COLO668 (cell line): ENCODE measurements around the gene ASXL2.

Source experiments
- DNase-seq: peaks from one replicate; lab custom pipeline; 2025; ENCODE audit not compliant: unreplicated experiment; lab: John Stamatoyannopoulos, UW

Gene ASXL2

GRCh38 chr2:25808006-25808383 lies 70.3 kb downstream of the ASXL2 start:
- DNase-seq = no peak

GRCh38 chr2:25806941-25807340 lies 71.3 kb downstream of the ASXL2 start:
- DNase-seq = no peak

GRCh38 chr2:25805987-25806386 lies 72.3 kb downstream of the ASXL2 start:
- DNase-seq = no peak

GRCh38 chr2:25804338-25804737 lies 73.9 kb downstream of the ASXL2 start:
- no peak for DNase-seq

DNA sequence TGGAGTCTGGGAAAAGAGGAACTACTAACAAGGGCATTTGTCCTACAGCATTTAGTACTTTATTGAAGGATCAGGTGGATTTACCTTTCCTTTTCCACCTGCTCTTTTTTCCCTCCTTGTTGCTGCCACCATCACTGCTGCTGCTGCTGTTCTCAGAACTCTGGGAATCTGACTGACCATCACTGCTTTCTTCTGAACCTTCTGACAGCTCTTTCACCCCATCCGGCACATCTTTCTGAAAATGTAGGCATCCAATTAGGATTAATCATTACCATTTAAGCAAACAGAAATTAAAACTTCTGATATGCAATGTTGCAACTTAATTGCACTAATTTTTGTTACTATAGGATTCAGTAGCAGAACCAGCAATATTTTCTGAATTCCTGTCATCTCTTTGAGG lies 79.0 kb downstream of the ASXL2 start:
- DNase-seq = no peak

DNA sequence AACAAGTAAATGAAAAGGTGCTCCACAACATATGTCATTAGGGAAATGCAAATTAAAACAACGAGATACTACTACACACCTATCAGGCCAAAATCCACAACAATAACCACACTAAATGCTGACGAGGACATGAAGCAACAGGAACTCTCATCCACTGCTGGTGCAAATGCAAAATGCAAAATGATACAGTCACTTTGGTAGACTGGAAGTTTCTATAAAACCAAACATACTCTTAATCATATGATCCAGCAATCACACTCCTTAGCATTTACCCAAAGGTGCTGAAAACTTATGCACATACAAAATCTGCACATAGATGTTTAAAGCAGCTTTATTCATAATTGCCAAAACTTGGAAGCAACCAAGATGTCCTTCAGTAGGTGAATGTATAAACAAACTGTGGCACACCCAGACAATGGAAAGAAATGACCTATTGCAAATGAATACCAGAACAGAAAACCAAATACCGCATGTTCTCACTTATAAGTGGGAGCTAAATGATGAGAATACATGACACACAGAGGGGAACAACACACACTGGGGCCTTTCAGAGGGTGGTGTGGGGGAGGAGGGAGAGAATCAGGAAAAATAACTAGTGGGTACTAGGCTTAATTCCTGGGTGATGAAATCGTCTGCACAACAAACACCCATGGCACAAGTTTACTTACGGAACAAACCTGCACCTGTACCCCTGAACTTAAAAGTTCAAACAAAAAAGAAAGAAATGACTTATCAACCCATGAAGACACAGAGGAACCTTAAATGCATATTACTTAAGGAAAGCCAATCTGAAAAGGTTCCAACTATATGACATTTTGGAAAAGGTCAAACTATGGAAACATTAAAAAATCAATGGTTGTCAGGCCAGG lies 80.4 kb downstream of the ASXL2 start:
- DNase-seq = no peak

GRCh38 chr2:25794544-25795276 lies 83.6 kb downstream of the ASXL2 start:
- no peak for DNase-seq

DNA sequence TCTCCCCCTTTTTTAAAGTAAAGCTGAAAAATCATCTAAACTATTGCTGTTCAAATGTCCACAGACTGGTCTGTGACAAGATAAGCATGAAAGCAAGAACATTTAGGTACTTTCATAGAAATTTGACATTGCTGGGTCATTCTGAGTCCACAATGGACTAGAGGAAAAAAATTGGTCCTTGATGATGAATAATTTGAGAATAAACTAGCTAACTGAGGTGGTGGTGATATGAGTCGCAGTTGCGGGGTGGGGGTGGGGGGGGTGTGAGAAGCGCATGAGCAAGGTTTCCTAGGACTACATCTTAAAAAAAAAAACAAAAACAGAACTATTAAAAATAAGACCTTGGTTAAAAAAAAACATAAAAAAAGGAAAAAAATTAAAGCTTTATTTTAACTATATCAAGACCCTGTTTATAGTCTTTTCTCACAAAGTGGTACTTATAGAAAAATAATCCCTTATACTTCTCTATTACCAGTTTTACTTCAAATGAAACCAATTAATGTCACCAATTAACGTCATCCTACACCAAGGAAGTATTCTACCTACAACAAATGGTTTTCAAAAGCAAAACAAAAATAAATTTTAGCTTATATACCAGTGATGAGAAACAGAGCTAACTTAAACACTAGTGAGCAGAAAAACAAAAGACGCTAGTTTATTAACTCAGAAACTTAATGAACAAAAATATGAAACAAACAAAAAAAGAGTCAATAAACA lies 88.1 kb downstream of the ASXL2 start:
- no peak for DNase-seq

DNA sequence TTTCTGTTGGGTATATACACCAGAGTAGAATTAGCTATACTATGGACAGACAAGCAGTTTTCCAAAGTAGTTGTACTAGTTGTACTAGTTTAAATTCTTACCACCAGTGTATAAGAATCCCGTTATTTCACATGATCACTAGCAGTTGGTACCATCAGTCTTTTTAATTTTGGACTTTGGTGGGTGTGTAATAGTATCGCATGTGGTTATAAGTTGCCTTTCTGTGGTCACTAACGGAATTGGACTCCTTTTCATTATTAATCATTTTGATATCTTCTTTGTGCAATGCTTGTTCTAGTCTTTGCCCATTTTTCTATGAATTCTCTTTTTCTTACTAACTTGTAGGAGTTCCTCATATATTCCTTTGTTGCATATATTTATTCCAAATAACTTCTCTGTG lies 89.8 kb downstream of the ASXL2 start:
- DNase-seq = no peak

- no peak for DNase-seq
Observed at GRCh38 chr2:25787020-25787419, 91.3 kb downstream of the ASXL2 start.

DNA sequence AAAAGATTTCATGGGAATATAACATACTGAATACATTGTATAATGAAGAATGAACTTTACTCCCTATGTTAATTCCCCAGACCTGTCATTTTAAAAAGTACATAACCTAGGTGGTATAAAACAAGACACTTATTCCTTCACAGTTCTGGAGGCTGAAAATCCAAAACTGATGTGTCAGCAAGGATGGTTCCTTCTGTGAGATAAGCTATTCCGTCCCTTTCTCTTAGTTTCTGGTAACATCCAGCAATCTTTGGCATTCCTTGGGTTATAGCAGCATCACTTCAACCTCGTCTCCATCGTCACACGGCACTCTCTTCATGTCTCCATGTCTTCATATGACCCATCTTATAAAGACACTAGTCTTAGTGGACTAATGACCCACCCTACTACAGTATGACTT lies 93.9 kb downstream of the ASXL2 start:
- DNase-seq = no peak

- DNase-seq = no peak
Observed at GRCh38 chr2:25777077-25777476, 101.2 kb downstream of the ASXL2 start.

DNA sequence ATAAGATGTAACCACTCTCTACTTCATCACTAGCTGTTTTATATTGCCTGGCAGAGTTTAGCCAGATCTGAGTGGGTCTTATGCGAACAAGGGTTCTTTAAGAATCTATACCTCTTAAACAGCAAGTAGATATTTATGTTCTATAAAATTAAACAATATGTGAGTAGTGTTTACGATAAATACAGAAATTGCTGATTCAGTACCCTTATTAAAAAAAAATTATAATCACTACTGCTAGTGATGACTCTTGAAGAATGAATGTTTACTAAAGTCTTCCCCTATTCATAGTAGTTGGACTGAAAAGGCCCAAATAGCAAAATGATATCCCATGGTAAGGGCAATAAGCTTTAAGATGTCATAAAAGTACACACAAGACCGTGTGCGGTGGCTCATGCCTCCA lies 106.2 kb downstream of the ASXL2 start:
- DNase-seq = no peak

DNA sequence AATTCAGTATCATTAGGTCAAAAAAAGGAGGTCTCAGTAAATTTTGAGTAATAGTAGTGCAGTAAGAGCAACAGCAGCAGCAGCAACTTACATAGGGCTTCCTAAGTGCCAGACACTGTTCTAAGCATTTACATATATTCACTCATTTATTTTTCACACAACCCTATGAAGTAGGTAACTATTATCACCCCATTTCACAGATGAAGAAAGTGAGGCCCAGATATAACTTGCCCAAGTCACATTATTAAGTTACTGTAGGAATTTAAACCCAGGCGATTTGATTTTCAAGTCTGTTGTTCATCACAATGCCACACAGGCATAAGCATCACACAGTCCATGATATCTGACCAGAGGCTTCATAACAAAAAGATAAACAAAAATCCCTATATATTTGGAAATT lies 114.7 kb downstream of the ASXL2 start:
- DNase-seq = no peak

- no peak for DNase-seq
Observed at GRCh38 chr2:25760297-25760696, 118.0 kb downstream of the ASXL2 start.

GRCh38 chr2:25758348-25758747 lies 119.9 kb downstream of the ASXL2 start:
- no peak for DNase-seq

DNA sequence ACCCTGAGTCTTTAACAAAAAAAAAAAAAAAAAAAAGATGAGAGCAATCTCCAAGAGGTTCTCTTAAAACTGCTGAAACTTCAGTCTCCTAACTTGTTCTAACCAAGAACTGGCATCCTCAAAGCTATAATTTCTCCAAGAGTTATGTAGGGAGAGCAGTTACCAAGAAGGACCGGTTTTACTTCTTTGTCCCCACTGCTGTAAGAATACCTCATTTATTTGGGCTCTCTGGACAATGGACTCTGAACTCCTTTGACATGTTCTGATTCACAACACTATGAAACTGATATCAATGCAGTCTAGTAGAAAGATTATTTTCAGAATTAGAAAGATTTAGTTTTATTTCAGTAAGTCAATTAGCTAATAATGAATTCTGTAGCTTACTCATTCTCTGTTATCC lies 120.4 kb downstream of the ASXL2 start:
- DNase-seq = no peak

- no peak for DNase-seq
Observed at GRCh38 chr2:25756536-25756935, 121.8 kb downstream of the ASXL2 start.

DNA sequence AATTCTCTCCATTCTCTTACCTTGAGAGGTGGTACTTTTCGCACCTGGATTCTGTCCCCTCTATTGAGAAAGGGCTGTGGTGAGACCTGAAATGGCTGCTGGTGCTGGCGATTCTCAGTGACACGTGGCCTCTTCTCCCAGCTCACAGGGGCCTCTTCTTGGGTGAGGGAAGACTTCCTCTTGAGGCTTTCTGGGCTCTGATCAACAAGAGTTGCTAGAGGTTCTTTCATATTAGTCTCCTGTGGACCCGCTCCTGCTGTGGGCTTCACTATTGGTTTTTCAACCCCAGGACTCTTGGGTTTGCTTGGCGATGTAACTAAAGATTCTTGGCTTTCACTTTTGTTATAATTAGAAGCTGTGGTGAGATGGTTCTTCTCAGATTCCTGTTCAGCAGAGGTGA lies 128.6 kb downstream of the ASXL2 start:
- no peak for DNase-seq

DNA sequence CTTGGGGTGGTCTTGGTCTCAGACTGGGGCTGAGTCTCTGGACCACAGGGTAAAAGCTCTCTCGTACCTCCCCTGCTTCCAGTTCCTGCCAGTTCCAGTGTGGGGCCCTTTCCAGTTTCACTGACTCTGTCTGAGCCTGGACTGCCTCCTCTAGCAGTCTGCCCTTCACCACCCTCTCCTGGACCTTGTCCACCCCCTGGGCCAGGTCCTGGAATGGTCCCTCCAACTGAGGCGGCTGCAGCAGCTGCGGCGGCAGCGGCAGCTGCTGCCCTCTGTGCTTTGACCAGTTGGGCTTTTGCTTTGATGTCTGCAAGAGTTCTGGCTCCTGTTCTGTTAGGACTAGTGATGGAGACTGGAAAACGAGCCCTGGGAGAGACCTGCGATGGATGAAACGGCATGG lies 134.2 kb downstream of the ASXL2 start:
- no peak for DNase-seq

DNA sequence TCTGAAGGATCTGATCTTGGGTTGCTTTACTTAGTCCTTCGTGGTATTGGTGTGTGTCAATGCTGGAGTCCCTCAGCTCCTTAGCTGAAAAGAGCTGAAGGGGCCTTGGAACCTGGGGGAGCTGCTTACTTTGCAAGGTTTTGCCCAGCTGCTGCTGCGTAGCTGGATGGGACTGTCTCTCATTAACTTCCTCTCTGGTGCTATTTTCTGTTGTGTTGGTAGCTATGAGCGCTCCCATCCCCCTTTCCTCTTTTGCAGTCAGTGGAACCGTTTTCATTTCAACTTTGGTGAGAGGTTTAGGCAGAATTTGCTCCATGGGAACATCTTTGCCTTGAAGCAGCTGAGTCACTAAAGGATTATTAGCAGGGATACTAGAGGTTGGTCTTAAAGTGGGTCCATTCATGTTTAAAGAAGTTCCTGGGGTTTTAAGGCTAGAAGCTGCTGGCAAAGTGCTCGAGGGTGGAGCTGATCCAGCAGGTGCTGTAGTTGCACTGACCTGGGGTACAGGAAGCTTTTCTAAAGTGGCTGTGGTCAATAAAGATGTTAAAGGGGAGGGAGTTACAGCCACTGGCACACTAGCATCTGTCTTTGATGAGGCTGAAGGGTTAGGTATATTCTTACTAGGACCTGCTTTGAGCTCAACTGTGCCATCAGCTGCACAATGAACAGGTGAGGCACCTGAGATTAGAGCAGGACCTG lies 135.0 kb downstream of the ASXL2 start:
- DNase-seq = no peak
